Panc1 (cell line): ENCODE data around the gene OSBP2. TPM values are rescaled to one million over a fixed set of nuclear protein-coding genes. Genes with fewer than 3 reads are reported as not detected.

Experiments
- ATAC-seq: fragments of 200-7000 bp; cut with Tn5 transposase; 2 replicates; pipeline ENCODE4 v1.9.1; 2020; ENCODE audit warnings: mild to moderate bottlenecking, moderate library complexity
- BruUV-seq: library from RNA; stranded (reverse); fragments of 400-500 nt; replicated peaks from 2 replicates; lab custom pipeline; 2021; lab: Mats Ljungman, UMichigan
- CTCF ChIA-PET: fragments of 300-600 bp; sonication (Branson Sonifier 250); formaldehyde crosslinking; loops from one replicate; lab custom pipeline; 2022; ENCODE audit warnings: antibody characterized with exemption; lab: Charles Lee
- POLR2A ChIA-PET: fragments of 300-600 bp; sonication (Branson Sonifier 250); formaldehyde crosslinking; loops from one replicate; lab custom pipeline; 2022; ENCODE audit warnings: antibody characterized with exemption; lab: Charles Lee
- DNase-seq: peaks from one replicate; pipeline ENCODE4 v3.0.0-alpha.2; 2010; ENCODE audit warnings: low read depth, low spot score
- H3K27ac ChIP-seq: 2 replicates; pipeline ENCODE4 v1.5.1; 2011; ENCODE audit warnings: mild to moderate bottlenecking, low read length, inconsistent platforms
- H3K27me3 ChIP-seq: fragments of 200-500 bp; sonication (Bioruptor generic); 2 replicates; pipeline ENCODE4 v1.6.0; 2014; ENCODE audit warnings: low read length, inconsistent platforms; ENCODE audit not compliant: control insufficient read depth, insufficient read depth
- H3K36me3 ChIP-seq: fragments of 200-500 bp; sonication (Bioruptor generic); 2 replicates; pipeline ENCODE4 v1.5.1; 2014; ENCODE audit warnings: inconsistent platforms, mild to moderate bottlenecking, low read length, moderate library complexity; ENCODE audit not compliant: control insufficient read depth, insufficient read depth
- H3K4me1 ChIP-seq: 2 replicates; pipeline ENCODE4 v1.5.1; 2011; ENCODE audit warnings: inconsistent platforms, mild to moderate bottlenecking, low read length, moderate library complexity; ENCODE audit not compliant: control insufficient read depth, insufficient read depth
- H3K4me3 ChIP-seq, 2 experiments: 2 replicates each; pipeline ENCODE4 v1.5.1; 2011 to 2012; ENCODE audit warnings: low read depth in 2 of 2, low read length in 2 of 2, mild to moderate bottlenecking in 2 of 2, inconsistent platforms in 1 of 2, moderate library complexity in 1 of 2
- H3K9me3 ChIP-seq: fragments of 200-500 bp; sonication (Bioruptor generic); 2 replicates; pipeline ENCODE4 v1.5.1; 2014; ENCODE audit warnings: low read depth, mild to moderate bottlenecking, inconsistent platforms, low read length, moderate library complexity; ENCODE audit not compliant: control insufficient read depth, insufficient read depth
- POLR2AphosphoS5 ChIP-seq: IDR thresholded peaks from 2 replicates; pipeline ENCODE4 v1.6.1; 2012; ENCODE audit warnings: mild to moderate bottlenecking, low read depth, low read length, moderate library complexity
- SIN3A ChIP-seq: IDR thresholded peaks from 2 replicates; pipeline ENCODE4 v1.6.1; 2012; ENCODE audit warnings: low read depth, mild to moderate bottlenecking, low read length, moderate library complexity, borderline replicate concordance; ENCODE audit not compliant: insufficient read depth
- TCF7L2 ChIP-seq: IDR thresholded peaks from 2 replicates; pipeline ENCODE4 v1.6.1; 2011; ENCODE audit warnings: mild to moderate bottlenecking, low read depth, low read length, inconsistent platforms
- in situ Hi-C: cut with HindIII; loops from 2 replicates; pipeline ENCODE4 v1.10.0; 2016; ENCODE audit warnings: low sequenced_read_pairs, low pct_unique_long_range_greater_than_20kb
- intact Hi-C: fragments of 100-400 bp; cut with micrococcal nuclease; formaldehyde crosslinking; loops from one replicate; pipeline ENCODE4 v1.10.0; 2022; ENCODE audit not compliant: unreplicated experiment
- total RNA-seq: library from RNA; stranded (reverse); gene quantifications from one replicate; pipeline ENCODE4 v1.2.1, GENCODE V29; 2021; ENCODE audit not compliant: unreplicated experiment
- TF ChIP-seq, protein P1 (sequence below), 2 experiments: IDR thresholded peaks; 2 replicates each; pipeline ENCODE4 v1.6.1; 2011 to 2012; ENCODE audit warnings: low read depth in 2 of 2, control low read depth in 1 of 2, low read length in 1 of 2, mild to moderate bottlenecking in 1 of 2, moderate library complexity in 1 of 2; ENCODE audit not compliant: insufficient read depth in 1 of 2
- TF ChIP-seq, protein P2 (sequence below): fragments of 450-650 bp; IDR thresholded peaks from 2 replicates; pipeline ENCODE4 v1.5.1; 2017; ENCODE audit warnings: mild to moderate bottlenecking

OSBP2 gene
- total RNA-seq, 1 experiment from 2014 or later = 4.7 TPM

DNA sequence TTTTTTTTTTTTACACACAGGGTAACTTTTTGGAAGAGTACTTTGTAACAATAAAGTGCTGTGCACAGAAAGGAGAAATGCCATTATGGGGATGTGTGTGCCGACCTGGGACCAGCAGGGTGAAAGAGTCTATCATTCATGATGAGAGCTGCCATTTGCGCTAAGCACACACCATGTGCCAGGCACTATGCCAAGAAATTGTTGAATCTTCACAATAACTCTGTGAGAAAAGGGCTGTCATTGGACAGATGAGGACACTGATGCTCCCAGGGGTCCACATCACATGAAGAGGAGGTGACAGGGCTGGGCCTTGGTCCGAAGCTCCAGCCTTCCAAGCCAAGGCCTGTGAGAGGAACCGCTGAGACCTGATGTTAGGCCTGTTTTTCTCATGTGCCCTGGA lies 32.6 kb upstream of the OSBP2 start:
- TF ChIP-seq, protein P1, sequence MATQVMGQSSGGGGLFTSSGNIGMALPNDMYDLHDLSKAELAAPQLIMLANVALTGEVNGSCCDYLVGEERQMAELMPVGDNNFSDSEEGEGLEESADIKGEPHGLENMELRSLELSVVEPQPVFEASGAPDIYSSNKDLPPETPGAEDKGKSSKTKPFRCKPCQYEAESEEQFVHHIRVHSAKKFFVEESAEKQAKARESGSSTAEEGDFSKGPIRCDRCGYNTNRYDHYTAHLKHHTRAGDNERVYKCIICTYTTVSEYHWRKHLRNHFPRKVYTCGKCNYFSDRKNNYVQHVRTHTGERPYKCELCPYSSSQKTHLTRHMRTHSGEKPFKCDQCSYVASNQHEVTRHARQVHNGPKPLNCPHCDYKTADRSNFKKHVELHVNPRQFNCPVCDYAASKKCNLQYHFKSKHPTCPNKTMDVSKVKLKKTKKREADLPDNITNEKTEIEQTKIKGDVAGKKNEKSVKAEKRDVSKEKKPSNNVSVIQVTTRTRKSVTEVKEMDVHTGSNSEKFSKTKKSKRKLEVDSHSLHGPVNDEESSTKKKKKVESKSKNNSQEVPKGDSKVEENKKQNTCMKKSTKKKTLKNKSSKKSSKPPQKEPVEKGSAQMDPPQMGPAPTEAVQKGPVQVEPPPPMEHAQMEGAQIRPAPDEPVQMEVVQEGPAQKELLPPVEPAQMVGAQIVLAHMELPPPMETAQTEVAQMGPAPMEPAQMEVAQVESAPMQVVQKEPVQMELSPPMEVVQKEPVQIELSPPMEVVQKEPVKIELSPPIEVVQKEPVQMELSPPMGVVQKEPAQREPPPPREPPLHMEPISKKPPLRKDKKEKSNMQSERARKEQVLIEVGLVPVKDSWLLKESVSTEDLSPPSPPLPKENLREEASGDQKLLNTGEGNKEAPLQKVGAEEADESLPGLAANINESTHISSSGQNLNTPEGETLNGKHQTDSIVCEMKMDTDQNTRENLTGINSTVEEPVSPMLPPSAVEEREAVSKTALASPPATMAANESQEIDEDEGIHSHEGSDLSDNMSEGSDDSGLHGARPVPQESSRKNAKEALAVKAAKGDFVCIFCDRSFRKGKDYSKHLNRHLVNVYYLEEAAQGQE (IDR thresholded peaks at IDR 0.05; ENCODE audit: insufficient read depth in 1 of 2, low read depth in 2 of 2, low read length in 1 of 2) = no peak
- TF ChIP-seq TCF7L2 = no peak
- TF ChIP-seq POLR2AphosphoS5 = no peak
- TF ChIP-seq SIN3A = no peak
- TF ChIP-seq, protein P2, sequence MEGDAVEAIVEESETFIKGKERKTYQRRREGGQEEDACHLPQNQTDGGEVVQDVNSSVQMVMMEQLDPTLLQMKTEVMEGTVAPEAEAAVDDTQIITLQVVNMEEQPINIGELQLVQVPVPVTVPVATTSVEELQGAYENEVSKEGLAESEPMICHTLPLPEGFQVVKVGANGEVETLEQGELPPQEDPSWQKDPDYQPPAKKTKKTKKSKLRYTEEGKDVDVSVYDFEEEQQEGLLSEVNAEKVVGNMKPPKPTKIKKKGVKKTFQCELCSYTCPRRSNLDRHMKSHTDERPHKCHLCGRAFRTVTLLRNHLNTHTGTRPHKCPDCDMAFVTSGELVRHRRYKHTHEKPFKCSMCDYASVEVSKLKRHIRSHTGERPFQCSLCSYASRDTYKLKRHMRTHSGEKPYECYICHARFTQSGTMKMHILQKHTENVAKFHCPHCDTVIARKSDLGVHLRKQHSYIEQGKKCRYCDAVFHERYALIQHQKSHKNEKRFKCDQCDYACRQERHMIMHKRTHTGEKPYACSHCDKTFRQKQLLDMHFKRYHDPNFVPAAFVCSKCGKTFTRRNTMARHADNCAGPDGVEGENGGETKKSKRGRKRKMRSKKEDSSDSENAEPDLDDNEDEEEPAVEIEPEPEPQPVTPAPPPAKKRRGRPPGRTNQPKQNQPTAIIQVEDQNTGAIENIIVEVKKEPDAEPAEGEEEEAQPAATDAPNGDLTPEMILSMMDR = no peak
- BruUV-seq = no TSS peak
- POLR2A ChIA-PET = no interaction called here

DNA sequence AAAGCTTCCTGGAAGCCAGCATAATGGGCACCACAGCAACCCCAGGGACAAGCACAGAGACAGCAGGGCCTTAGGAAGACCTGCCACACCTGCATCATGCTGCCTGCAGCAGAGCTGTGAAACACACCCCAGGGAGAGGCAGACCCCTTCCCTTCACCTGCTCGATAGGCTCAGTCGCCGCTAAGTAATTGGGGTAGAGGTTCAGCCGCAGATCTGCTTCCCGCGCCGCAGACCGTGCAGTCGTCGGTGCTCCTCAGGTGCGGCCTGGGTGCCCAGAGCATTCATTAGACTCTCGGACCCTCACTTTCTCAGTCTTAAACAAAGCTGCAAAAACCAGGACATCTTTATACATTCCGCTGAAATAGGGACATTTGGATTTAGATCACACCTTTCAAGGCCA lies 29.9 kb upstream of the OSBP2 start:
- H3K4me1 ChIP-seq = 0 out of 2 replicates have a peak, but pooled peaks cover 2% of the 10 kb centered on the region
- in situ Hi-C loops = no loop called here
- H3K36me3 ChIP-seq = peaks cover 4% of the 10 kb centered on the region
- ATAC-seq (no peak), DNase-seq (no peak)
- H3K9me3 ChIP-seq = no peaks in the 10 kb centered on the region
- BruUV-seq = no TSS peak
- ChIA-PET CTCF (interaction anchor here (0.6 kb wide), 1 partner anchor 30 kb away, joined by 7 read pairs; no protein-coding TSS in a partner anchor), POLR2A (no interaction called here)
- no peaks in the 10 kb centered on the region for H3K27me3 ChIP-seq
- H3K27ac ChIP-seq = no peak overlapping the region
- no peak overlapping the region for H3K4me3 ChIP-seq
- intact Hi-C loops = no loop called here
- no peak for TF ChIP-seq POLR2AphosphoS5
- TF ChIP-seq TCF7L2 = no peak
- TF ChIP-seq, protein P1 (IDR thresholded peaks at IDR 0.05; ENCODE audit: insufficient read depth in 1 of 2, low read depth in 2 of 2, low read length in 1 of 2) = no peak
- TF ChIP-seq SIN3A = no peak
- TF ChIP-seq, protein P2 = no peak

More for the DNA sequence above, 32.6 kb upstream of the OSBP2 start:
- Histone ChIP-seq H3K27ac (no peak overlapping the region), H3K4me3 (no peak overlapping the region), H3K4me1 (no peaks in the 10 kb centered on the region), H3K27me3 (no peaks in the 10 kb centered on the region), H3K36me3 (peaks cover 4% of the 10 kb centered on the region), H3K9me3 (no peaks in the 10 kb centered on the region)
- ATAC-seq = no peak
- no peak for DNase-seq
- intact Hi-C loops (no loop called here), in situ Hi-C loops (no loop called here)
- CTCF ChIA-PET = no interaction called here
